Jurkat, Clone E6-1 (cell line): Measurements from ENCODE around the gene ZNF512. TPM values are rescaled to one million over a fixed set of nuclear protein-coding genes. Genes with fewer than 3 reads are reported as not detected.
"Not testable (repeated sequence)": the region's sequence is repeated elsewhere in the genome, so short reads cannot be mapped to it uniquely, and the experiment has no call there.

ENCODE experiments used
- DNase-seq: peaks from one replicate; pipeline ENCODE4 v3.0.0-alpha.2; 2011; ENCODE audit warnings: low read depth, low spot score
- H3K4me3 ChIP-seq: 2 replicates; pipeline ENCODE4 v1.5.1; 2011; ENCODE audit warnings: mild to moderate bottlenecking, low read length, control low read depth, moderate library complexity
- polyA plus RNA-seq: library from polyadenylated mRNA; unstranded; fragments of >200 nt; gene quantifications from one replicate; pipeline ENCODE4 v1.2.1, GENCODE V29; 2012; ENCODE audit warnings: missing spikeins; ENCODE audit not compliant: insufficient read length, insufficient read depth

ZNF512 gene, protein sequence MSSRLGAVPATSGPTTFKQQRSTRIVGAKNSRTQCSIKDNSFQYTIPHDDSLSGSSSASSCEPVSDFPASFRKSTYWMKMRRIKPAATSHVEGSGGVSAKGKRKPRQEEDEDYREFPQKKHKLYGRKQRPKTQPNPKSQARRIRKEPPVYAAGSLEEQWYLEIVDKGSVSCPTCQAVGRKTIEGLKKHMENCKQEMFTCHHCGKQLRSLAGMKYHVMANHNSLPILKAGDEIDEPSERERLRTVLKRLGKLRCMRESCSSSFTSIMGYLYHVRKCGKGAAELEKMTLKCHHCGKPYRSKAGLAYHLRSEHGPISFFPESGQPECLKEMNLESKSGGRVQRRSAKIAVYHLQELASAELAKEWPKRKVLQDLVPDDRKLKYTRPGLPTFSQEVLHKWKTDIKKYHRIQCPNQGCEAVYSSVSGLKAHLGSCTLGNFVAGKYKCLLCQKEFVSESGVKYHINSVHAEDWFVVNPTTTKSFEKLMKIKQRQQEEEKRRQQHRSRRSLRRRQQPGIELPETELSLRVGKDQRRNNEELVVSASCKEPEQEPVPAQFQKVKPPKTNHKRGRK
- polyA plus RNA-seq = 77.5 TPM

DNA sequence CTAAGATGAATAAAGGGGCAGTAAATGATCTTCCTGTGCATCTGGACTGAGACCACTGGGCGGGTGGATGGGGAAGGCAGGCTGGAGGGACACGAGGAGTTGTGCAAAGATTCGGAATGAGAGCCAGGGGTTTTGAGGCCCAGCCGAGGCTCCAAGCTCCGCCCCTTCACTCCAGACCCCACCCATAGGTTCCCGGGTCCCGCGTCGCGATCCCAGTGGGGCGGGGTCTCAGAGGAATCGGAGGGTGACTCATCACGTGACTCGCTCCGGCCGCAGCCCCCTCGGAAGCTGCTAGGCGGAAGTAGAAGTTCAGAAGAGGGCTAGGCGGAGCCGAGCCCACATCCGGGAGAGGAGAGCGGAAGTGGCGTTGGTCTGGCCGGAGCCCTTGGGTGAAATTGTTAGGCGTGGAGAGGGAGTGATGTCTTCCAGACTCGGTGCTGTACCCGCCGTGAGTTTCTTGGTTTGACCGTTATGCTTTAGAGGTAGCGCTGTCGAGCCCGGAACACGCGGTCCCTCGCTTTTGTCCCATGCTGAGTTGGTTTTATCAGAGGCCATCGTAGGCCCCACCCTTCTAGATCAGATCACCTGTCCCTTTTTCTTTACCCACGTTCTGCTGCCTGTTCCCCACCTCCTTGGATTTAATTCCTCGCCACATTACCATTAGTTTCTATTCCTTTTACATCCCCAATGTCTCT is at the start of gene ZNF512:
TSS of gene ZNF512 (plus strand) at position 348 of the 695 bp plus-strand sequence. CDS start at position 419, 71 bp downstream.
- peak within 1 kb of the TSS; percentile 98 for H3K4me3 ChIP-seq
- DNase-seq = peak; percentile 89

GRCh38 chr2:27537287-27537686 is 45.6 kb upstream of the ZNF512 start:
- H3K4me3 ChIP-seq = no peak overlapping the region
- no peak for DNase-seq

GRCh38 chr2:27538839-27539450 is 43.9 kb upstream of the ZNF512 start:
- H3K4me3 ChIP-seq, DNase-seq: not testable (repeated sequence)

- DNase-seq, H3K4me3 ChIP-seq: not testable (repeated sequence)
These were observed 43.2 kb upstream of the ZNF512 start for GRCh38 chr2:27539649-27540048.

DNA sequence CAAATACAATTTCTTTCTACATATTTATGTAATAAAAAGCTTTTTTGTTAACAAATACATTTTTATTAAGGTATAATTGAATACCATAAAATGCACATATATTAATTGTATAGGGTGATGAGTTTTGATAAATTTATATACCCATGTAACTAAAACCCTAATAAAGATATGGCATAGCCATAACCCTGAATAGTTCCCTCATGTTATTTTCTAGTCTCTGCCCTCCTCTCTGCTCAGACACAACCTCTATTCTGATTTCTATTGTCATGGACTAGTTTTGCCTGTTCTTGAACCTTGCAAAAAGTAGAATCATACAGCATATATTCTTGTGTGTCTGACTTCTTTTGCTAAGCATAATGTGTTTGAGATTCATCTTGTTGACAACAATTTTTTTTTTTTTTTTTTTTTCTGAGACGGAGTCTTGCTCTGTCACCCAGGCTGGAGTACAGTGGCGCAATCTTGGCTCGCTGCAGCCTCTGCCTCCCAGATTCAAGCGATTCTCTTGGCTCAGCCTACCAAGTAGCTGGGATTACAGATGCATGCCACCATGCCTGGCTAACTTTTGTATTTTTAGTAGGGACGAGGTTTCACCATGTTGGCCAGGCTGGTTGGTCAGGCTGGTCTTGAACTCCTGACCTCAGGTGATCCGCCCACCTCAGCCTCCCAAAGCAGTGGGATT is 38.6 kb upstream of the ZNF512 start:
- H3K4me3 ChIP-seq = no peak overlapping the region
- DNase-seq = no peak

DNA sequence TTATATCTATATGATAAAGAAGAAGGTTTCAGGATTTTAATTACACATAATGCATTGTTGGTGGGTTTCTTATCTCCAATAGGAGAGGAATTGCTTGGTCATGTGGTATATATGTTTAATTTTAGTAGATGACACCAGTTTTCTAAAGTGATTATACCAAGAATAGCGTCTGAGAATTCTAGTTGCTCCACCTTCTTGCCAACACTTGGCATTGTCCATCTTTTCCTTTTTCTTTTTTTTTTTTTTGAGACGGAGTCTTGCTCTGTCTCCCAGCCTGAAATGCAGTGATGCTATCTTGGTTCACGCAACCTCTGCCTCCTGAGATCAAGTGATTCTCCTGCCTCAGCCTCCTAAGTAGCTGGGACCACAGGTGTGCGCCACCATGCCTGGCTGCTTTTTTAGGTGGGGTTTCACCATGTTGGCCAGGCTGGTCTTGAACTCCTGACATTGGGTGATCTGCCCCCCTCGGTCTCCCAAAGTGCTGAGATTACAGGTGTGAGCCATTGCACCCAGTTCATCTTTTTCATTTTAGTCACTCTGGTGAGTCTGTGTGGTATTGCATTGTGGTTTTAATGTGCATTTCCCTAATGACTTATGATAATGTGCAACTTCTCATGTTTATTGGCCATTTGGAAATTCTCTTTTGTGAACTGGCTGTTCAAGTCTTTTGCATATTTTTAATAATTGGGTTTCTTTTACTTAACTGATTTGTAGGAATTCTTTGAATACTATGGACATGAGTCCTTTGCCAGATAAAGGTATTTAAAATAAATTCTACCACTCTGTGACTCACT is 37.3 kb upstream of the ZNF512 start:
- DNase-seq = no peak
- no peak overlapping the region for H3K4me3 ChIP-seq

DNA sequence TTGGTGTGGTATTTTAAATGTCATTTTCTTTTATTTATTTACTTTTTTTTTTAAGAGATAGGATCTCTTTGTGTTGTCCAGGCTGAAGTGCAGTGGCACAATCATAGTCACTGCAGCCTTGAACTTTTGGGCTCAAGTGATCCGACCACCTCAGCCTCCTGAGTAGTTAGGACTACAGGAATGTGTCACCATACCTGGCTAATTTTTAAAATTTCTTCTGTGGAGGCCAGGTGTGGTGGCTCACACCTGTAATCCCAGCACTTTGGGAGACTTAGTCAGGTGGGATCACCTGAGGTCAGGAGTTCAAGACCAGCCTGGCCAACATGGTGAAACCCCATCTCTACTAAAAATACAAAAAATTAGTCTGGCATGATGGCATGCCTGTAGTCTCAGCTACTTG is 33.5 kb upstream of the ZNF512 start:
- no peak for DNase-seq
- no peak overlapping the region for H3K4me3 ChIP-seq

- DNase-seq = no peak
- no peak overlapping the region for H3K4me3 ChIP-seq
These were observed 31.3 kb upstream of the ZNF512 start for GRCh38 chr2:27551514-27551913.

- no peak overlapping the region for H3K4me3 ChIP-seq
- DNase-seq = no peak
These were observed 29.9 kb upstream of the ZNF512 start for GRCh38 chr2:27552941-27553340.

DNA sequence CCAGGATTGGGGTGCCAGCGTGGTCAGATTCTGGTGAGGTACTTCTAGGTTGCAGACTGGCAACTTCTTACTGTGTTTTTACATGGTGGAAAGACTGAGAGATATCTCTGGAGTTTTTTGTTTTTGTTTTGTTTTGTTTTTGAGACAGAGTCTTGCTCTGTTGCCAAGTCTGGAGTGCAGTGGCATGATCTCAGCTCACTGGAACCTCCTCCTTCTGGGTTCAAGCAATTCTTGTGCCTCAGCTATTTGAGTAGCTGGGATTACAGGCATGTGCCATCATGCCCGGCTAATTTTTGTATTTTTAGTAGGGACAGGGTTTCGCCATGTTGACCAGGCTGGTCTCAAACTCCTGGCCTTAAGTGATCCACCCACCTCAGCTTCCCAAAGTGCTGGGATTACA is 28.4 kb upstream of the ZNF512 start:
- not testable (repeated sequence) for H3K4me3 ChIP-seq, DNase-seq

- DNase-seq = no peak
- H3K4me3 ChIP-seq = no peak overlapping the region
These were observed 23.6 kb upstream of the ZNF512 start for GRCh38 chr2:27559228-27559627.

DNA sequence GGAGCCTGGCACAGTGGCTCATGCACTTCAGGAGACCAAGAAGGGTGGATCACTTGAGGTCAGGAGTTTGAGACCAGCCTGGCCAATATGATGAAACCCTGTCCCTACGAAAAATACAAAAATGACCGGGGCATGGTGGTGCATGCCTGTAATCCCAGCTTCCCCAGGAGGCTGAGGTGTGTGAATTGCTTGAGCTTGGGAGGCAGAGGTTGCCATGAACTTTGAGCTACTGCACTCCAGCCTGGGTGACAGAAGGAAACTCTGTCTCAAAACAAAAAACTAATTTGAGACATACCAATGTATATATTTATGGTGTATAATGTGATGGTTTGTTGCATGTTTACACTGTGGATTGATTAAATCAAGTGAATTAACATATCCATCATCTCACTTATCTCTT is 21.8 kb upstream of the ZNF512 start:
- DNase-seq = no peak
- H3K4me3 ChIP-seq = no peak overlapping the region

DNA sequence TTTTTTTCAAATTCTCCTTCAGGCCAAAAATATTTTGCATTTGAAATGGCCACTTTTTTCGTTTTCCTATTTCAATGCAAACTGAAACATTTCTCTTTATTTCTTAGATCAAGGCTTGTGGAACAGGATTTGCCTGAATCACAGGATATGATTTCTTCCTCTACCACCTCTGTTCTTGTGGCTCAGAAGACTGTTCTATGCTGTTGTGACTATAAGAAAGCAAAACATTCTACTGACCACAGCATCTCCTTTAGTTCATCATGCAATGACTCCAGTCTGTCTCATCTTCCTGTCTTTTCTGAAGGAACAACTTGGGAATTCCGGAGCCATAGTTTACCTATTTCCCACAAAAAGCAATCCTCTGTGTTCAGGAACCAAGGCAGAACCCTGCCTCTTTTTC is 16.2 kb upstream of the ZNF512 start:
- no peak for DNase-seq
- no peak overlapping the region for H3K4me3 ChIP-seq

DNA sequence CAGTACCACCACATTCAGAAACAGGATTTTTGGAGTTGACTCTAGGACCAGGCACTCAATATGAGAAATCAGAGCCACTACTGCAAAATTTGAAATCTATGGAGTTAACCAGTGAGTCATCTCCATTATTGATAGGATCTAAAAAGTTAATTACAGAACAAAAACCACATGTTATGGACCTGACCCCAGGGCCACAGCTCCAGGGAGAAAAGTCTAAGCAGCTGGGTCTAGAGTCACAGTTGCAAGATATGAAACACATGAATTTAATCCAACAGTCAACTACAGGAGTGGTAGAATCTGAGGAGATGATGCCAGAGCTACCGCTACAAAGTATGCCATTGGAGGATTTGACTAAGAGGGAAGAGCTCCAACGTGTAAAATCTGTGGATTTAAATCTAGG is 13.4 kb upstream of the ZNF512 start:
- no peak for DNase-seq
- H3K4me3 ChIP-seq = no peak overlapping the region

DNA sequence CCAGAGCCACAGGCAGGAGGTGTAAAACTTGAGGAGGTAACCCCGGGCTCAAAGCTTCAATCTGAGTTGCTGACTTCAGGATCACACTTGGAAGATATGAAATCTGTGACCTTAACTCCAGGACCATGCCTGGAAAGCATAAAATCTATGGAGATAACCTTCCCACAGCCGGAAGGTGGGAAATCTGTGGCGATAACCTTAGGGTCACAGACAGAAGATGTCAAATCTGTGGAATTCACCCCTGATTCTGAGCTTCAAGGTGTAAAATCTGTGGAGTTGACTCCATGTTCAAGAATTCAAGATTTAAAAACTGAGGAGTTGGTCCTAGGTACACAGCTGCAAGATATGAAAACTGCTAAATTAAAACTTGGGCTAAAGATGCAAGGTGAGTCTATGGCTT is 11.6 kb upstream of the ZNF512 start:
- no peak overlapping the region for H3K4me3 ChIP-seq
- no peak for DNase-seq

GRCh38 chr2:27571681-27572080 is 11.2 kb upstream of the ZNF512 start:
- H3K4me3 ChIP-seq = no peak overlapping the region
- no peak for DNase-seq

- DNase-seq = no peak
- no peak overlapping the region for H3K4me3 ChIP-seq
These were observed 10.4 kb upstream of the ZNF512 start for GRCh38 chr2:27572439-27572838.

DNA sequence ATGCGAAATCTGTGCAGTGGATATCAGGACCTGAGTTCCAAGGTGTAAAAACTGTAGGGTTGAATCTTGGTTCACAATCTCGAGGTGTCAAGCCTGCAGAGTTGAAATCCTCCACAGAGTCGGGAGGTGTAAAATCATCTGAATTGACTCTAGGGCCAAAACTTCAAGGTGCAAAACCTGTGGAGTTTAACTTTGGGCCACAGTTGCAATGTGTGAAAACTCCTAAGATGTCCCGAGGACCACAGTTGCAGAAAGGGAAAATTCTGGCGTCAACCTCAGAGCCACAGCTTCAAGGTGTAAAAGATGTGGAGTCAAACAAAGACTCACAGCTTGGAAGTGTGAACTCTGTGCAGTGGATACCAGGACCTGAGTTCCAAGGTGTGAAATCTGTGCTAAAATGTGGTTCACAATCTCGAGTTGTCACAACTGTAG is 9.8 kb upstream of the ZNF512 start:
- no peak for DNase-seq
- no peak overlapping the region for H3K4me3 ChIP-seq
